HG03280 (cell line): ENCODE data around the gene PRSS36.
"Not testable (repeated sequence)": the region's sequence is repeated elsewhere in the genome, so short reads cannot be mapped to it uniquely, and the experiment has no call there.

ENCODE experiments used
- ATAC-seq: cut with Tn5 transposase; IDR thresholded peaks from one replicate; pipeline ENCODE4 v1.9.1; 2021; ENCODE audit warnings: mild to moderate bottlenecking, moderate library complexity; ENCODE audit not compliant: unreplicated experiment

The PRSS36 gene

GRCh38 chr16:31149894-31150890 lies at the start of gene PRSS36:
Gene PRSS36 (minus strand): TSS chr16:31150066. CDS start chr16:31150035, 31 bp downstream.
- no peak for ATAC-seq

DNA sequence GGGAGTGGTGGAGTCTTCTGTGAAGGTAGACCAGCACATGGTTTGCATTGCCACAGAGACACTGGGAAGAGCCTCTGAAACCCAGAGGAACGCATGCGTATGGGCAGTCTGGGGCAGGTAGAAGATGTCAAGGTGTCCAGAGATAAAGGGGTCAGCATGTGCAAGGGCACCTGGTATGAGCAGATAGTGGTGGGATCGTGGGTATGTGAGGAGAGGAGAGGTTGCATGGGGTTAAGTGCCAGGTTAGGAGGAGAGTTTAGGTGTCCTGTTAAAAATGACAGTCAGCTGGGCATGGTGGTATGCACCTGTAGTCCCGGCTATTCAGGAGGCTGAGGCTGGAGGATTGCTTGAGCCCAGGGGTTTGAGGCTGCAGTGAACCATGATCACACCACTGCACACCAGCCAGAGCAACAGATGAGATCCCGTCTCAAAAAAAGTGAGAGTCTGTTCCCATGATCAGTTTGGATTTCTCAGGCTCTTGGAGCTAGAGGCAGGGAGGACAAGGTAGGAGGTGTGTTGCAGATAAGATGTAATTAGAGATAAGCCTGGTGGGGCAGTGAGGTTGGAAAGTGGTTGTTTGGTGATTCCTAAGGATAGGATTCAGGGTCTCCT lies 49.7 kb upstream of the PRSS36 start:
- no peak for ATAC-seq

GRCh38 chr16:31198207-31198882 lies 48.5 kb upstream of the PRSS36 start:
- ATAC-seq = no peak

GRCh38 chr16:31196324-31197088 lies 46.6 kb upstream of the PRSS36 start:
- ATAC-seq = no peak

- ATAC-seq = not testable (repeated sequence)
These were observed 46.0 kb upstream of the PRSS36 start for GRCh38 chr16:31195861-31196260.

DNA sequence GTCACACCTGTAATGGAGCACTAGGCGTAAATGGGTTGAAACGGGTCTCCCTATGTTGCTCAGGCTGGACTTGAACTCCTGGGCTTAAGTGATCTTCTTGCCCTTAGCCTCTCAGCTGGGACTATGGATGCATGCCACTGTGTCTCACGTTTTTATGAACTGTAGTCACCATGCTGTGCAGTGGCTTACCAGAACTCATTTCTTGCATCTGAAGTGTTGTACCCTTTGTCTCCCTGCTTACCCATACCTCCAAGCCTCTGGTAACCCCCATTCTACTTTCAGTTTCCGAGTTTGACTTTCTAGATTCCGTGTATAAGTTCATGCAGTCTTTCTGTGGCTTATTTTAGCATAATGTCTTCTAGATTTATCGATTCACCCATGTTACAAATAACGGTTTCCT lies 45.0 kb upstream of the PRSS36 start:
- ATAC-seq = no peak

DNA sequence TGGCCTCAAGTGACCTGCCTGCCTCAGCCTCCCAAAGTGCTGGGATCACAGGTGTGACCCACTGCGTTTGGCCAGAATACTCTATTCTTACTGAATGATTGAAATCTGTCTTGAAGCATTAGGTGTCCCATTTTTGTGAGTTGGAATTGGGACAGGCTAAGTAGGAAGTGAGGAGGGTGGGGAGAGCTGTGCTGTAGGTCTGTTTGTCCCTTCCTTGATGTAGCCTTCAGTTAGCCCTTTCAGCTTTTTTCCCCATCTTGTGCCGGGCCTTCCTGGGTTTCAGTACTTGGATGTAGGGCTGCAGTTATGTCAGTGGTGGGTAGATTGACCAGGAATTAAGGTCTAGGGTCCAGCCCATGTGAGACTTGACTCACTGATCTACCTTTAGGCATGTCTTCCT lies 44.0 kb upstream of the PRSS36 start:
- ATAC-seq = no peak

DNA sequence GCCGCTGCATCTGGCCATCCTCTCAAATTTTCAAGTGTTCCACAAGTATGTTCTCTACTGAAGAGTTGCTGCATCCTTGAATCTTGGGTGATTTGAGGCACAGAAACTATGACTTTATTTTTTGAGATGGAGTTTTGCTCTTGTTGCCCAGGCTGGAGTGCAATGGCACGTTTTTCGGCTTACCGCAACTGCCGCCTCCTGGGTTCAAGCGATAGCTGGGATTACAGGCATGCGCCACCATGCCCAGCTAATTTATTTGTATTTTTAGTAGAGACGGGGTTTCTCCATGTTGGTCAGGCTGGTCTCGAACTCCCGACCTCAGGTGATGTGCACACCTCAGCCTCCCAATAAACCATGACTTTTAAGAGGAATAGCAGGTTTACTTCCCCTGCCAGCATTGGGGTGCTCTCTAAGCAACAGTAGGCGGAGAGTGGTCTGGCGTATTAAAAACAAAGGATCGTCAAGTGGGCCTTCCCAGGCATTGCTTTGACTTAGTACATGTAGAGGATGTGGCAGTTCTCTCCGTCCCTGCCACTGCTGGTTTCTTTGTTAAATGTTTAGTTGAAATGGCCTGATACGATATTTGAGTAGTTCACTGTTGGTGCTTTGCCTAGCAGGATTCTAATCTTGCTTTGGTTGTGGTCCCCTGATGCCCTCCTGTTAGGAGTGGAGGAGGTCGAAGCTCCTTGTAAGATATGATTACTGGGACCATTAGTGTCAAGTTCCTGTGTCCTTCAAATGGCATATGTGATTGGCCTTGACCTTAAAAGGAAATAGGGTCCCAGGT lies 43.2 kb upstream of the PRSS36 start:
- ATAC-seq = no peak

GRCh38 chr16:31191697-31192428 lies 42.0 kb upstream of the PRSS36 start:
- no peak for ATAC-seq

DNA sequence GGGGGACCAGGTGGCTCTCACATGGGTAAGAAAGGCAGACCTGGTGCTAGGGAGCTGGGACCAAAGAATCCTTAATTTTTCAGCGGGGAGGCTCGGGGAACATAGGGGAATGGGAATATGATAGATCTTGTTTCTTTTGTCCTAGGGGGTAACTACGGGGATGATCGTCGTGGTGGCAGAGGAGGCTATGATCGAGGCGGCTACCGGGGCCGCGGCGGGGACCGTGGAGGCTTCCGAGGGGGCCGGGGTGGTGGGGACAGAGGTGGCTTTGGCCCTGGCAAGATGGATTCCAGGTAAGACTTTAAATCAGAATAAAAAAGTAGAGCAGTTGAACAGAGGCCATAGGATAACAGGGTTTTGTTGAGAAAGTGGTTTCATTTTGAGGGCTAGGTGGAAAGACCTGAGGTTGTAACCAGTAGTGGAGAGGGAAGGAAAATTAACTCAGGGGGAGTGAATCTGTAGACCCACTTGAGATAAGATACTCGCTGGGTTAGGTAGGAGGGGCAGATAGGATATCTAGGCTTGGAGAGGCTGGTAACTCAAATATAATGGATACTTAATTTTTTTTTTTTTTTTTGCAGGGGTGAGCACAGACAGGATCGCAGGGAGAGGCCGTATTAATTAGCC lies 41.1 kb upstream of the PRSS36 start:
- ATAC-seq = no peak

- no peak for ATAC-seq
These were observed 40.2 kb upstream of the PRSS36 start for GRCh38 chr16:31190061-31190460.

GRCh38 chr16:31189412-31189778 lies 39.5 kb upstream of the PRSS36 start:
- ATAC-seq = no peak

- no peak for ATAC-seq
These were observed 38.9 kb upstream of the PRSS36 start for GRCh38 chr16:31188450-31189411.

DNA sequence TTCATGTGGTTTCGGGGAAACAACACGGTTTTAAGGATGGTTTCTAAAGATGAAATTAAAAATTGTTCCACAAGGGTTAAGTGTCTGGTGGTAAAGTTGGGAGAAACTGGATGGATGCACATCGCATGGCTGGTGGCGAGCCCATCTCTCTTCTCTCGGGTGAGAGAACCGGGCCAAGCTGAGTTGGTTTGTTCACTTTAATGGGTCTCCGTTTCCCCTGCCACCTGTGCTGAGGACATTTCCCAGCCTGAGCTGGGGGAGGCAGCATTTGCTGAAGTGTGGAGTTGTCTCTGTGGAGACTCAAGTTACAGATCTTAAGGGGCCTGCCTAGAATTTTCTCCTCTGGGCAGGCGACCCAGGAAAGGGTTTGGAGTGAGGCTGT lies 37.9 kb upstream of the PRSS36 start:
- ATAC-seq = no peak

- ATAC-seq = no peak
These were observed 37.3 kb upstream of the PRSS36 start for GRCh38 chr16:31186930-31187807.

GRCh38 chr16:31186176-31186575 lies 36.3 kb upstream of the PRSS36 start:
- ATAC-seq = no peak

GRCh38 chr16:31185339-31185738 lies 35.5 kb upstream of the PRSS36 start:
- ATAC-seq = no peak
